Activated CD8-positive, alpha-beta memory T cell treated with anti-CD3 and anti-CD28 coated beads, Interleukin-2, amount 50 U/mL, for 48 hours (primary cell): ENCODE data around the gene FGF18.
"Not testable (repeated sequence)": the region's sequence is repeated elsewhere in the genome, so short reads cannot be mapped to it uniquely, and the experiment has no call there.

Experiments
- DNase-seq: peaks from one replicate; pipeline ENCODE4 v3.0.0-alpha.2; 2020

Gene FGF18, protein sequence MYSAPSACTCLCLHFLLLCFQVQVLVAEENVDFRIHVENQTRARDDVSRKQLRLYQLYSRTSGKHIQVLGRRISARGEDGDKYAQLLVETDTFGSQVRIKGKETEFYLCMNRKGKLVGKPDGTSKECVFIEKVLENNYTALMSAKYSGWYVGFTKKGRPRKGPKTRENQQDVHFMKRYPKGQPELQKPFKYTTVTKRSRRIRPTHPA

DNA sequence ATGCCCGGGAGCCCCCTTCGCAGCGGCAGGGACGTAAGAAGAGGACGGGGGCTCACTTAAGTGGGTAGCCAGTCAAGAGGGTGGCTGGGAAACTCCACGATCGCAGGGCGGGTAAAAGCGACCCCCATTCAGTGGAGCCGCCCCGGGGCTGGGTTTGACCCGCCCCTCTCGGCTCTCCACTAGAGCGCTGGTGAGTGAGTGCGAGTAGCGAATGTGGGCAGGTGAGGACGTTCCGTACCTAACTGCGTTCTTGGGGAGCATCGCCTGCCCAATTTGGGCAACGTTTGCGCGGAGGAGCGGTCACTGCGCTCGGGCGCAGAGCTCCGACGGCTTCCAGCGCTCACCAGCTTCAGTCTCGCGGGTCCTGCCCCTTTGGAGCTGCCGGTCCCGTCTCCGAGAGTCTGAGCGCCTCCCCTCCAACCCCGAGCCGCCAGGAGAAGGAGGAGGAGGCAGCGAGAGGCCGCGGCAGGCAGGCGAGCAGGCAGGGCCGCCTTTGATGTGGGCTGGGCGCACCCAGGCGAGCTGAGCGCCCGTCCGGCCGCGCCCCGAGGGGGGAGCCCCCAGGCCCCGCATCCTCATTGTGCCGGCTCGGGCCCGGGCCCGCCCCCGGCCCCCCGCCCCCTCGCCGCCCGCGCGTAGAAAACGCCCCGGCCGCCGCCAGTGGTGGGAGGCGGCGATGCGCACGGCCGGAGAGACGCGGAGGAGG is at the start of gene FGF18:
Gene FGF18 (plus strand): TSS at position 666 of the 706 bp plus-strand sequence. CDS start 553 bp downstream, outside the sequence.
- peak; percentile 62 for DNase-seq

DNA sequence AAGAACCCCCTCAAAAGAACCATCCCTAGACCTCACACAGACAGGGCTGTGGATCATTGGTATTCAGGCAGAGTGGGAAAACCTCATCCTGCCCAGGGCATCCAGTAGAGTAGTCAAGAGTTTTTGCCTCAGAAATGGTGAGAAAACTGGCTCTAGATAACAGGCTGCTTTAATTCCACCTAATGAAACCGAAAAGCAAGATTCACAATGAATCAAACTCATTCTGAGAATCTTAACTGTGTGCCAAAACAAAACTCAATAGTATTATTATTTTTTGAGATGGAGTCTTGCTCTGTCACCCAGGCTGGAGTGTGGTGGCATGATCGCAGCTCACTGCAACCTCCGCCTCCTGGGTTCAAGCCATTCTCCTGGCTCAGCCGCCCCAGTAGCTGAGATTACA is 49.5 kb upstream of the FGF18 start:
- no peak for DNase-seq

DNA sequence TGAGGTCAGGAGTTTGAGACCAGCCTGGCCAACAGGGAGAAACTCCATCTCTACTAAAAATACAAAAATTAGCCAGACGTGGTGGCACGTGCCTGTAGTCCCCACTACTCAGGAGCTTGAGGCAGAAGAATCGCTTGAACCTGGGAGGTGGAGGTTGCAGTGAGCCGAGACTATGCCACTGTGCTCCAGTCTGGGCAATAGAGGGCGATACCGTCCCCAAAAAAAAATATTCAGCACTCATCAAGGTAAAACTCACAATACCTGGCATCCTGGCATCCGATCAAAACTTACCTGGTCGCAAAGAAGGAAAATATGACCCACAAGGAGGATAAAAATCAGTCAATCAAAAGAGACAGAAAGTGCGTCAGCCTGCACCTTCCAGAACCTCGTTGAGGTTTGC is 48.6 kb upstream of the FGF18 start:
- DNase-seq: not testable (repeated sequence)

DNA sequence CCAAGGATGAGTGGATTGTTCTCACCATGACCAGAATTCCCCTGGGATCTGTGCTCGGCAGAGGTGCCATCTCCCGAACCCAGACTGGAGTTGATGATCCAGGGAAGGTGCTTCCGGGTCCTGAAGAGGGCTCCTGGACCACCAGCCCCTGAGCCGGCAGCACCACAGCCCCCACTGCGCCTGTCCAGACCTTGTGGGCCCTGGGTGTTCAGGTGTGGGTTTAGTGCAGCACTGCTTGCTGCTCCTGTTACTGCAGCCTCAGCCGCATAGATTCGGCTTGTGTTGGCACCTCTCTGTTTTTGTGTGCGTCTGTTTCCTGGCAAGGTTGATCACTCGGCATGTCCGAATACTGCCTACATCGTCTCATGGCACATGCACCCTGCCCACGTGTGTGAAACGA is 48.1 kb upstream of the FGF18 start:
- DNase-seq: peak; percentile 22

DNA sequence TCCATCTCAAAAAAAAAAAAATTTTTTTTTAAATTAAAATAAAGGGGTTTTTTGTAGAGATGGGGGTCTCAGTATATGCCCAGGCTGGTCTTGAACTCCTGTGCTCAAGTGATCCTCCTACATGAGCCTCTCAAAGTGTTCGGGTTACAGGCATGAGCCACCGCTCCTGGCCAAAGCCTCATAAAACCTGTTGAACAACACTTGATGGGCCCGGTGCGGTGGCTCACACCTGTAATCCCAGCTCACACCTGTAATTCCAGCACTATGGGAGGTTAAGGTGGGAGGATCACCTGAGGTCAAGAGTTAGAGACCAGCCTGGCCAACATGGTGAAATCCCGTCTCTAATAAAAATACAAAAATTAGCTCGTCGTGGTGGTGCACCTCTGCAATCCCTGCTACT is 39.5 kb upstream of the FGF18 start:
- no peak for DNase-seq

- DNase-seq: not testable (repeated sequence)
Measured at GRCh38 chr5:171384416-171384815, 35.0 kb upstream of the FGF18 start.

DNA sequence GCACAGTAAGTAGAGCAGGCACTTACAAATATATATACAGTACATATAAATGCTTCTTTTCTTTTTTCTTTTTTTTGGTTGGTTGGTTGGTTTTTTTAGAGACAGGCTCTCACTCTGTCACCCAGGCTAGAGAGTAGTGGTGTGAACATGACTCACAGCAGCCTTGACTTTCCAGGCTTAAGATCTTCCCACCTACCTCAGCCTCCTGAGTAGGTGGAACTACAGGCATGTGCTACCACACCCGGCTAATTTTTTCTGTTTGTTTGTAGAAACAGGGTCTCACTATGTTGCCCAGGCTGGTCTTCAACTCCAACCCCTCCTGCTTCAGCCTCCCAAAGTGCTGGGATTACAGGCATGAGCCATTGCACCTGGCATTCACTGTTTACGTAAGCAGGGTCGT is 34.4 kb upstream of the FGF18 start:
- not testable (repeated sequence) for DNase-seq

DNA sequence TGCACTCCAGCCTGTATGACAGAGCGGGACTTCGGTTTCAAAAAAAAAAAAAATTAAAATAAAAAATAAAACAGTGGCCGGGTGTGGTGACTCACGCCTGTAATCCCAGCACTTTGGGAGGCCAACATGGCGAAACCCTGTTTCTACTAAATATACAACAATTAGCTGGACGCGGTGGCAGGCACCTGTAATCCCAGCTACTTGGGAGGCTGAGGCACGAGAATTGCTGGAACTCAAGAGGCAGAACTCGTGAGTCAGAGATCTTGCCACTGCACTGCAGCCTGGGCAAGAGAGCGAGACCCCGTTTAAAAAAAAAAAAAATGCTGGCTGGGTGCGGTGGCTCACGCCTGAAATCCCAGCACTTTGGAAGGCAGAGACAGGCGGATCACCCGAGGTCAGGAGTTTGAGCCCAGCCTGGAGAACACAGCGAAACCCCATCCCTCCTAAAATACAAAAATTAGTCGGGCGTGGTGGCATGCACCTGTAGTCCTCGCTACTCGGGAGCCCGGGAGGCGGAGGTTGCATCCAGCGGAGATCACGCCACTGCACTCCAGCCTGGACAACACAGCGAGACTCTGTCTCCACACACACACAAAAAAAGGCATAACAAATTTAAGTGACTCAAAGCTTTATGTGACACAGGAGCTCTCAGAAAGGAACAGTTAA is 33.3 kb upstream of the FGF18 start:
- DNase-seq: no peak

DNA sequence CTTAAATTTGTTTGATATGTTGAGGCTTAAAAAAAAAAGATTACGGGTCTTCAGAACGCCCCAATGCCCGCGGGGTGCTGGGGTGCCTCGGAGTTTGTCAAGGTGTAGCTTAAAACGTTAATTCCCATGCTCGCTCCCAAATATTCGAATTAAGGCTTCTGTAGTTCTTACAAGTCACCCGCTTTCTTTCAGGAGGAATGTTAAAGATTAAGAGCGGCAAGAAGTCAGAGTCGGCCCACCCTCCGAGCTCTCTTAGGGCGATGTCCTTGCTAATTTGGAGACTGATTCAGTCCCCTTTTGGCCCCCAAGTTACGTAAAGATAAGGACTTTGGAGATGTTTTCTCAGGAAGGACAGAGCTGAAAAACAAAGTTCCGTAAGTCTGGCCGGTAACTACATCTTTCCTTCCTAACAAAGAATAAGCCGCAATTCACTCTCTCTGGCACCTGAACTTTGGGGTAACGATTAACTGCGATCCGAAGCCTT is 32.5 kb upstream of the FGF18 start:
- DNase-seq: no peak

GRCh38 chr5:171387345-171387969 is 32.0 kb upstream of the FGF18 start, which contains the start of gene NPM1:
Gene NPM1, plus strand, starts transcription at chr5:171387849. Its CDS starts 100 bp downstream, at chr5:171387949.
- peak; percentile 96 for DNase-seq

- peak; percentile 93 for DNase-seq
Measured at GRCh38 chr5:171387970-171388815, 31.3 kb upstream of the FGF18 start.

- DNase-seq: no peak
Measured at GRCh38 chr5:171388816-171389168, 30.7 kb upstream of the FGF18 start.

GRCh38 chr5:171390883-171391677 is 28.4 kb upstream of the FGF18 start:
- DNase-seq: no peak

DNA sequence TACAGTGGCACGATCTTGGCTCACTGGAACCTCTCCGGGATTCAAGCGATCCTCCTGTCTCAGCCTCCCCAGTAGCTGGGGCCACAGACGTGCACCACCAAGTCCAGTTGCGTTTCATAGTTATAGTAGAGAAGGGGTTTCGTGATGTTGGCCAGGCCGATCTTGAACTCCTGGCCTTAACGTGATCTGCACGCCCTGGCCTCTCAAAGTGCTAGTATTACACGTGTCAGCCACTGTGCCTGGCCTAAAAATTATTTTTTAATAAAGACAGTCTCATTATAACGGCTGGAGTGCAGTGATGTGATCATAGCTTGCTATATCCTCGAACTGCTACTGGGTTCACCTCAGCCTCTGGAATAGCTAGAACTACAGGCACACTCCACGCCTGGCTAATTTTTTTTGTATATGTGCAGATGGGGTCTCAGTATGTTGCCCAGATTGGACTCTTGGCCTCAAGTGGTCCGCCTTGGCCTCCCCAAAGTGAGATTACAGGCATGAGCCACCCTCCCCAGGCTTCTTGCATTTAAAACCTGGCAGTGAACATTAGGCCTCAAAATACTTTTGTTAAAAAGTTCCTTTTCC is 27.4 kb upstream of the FGF18 start:
- no peak for DNase-seq

DNA sequence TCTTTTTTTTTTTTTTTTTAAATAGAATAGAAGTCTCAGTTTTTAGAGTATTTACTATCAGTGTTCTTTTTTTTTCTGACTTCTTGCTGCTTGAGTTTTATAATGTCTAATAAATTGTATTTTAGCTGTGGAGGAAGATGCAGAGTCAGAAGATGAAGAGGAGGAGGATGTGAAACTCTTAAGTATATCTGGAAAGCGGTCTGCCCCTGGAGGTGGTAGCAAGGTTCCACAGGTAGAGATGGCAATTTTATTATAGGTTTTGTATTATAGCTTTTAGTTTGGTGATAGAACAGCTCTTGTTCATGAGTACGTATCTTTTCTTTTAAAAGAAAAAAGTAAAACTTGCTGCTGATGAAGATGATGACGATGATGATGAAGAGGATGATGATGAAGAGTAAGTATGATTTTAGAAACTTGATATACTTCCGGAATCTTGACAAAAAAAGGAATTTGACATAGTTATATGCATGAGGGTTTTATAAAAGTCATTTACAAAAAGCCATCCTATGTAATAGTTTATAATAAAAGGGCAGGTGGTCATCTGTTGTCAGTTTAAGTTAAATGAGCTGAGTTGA is 26.8 kb upstream of the FGF18 start:
- DNase-seq: no peak

DNA sequence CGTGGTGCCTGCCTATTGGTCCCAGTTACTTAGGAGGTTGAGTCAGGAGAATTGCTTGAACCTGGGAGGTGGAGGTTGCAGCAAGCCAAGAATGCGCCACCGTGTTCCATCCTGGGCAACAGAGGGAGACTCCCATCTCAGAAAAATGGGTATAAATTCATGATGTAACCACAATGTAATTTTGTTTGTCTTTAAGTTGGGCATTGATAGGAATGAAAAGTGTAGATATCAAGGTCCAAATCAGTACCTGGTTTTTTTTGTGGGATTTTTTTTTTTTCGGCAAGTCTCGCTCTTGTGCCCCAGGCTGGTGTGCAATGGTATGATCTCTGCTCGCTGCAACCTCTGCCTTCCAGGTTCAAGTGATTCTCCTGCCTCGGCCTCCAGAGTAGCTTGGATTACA is 24.4 kb upstream of the FGF18 start:
- DNase-seq: no peak

- not testable (repeated sequence) for DNase-seq
Measured at GRCh38 chr5:171396583-171396982, 22.9 kb upstream of the FGF18 start.

DNA sequence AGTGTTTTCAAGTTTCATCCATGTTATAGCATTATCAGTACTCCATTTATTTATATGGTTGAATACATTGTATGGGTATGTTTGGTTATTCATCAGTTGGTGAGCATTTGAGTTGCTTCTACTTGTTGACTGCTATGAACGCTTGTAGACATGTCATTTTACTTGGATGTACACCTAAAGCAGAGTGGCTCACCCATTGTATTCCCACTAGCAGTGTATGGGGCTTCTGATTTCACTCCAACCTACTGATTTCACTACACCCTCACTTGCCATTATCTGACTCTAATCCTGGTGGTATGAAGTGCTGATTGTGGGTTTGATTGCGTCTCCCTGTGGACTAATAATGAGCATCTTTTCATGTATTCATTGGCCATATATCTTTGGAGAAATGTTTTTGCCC is 22.3 kb upstream of the FGF18 start:
- no peak for DNase-seq

GRCh38 chr5:171397599-171397998 is 21.8 kb upstream of the FGF18 start:
- DNase-seq: no peak

GRCh38 chr5:171398660-171399059 is 20.8 kb upstream of the FGF18 start:
- DNase-seq: not testable (repeated sequence)

DNA sequence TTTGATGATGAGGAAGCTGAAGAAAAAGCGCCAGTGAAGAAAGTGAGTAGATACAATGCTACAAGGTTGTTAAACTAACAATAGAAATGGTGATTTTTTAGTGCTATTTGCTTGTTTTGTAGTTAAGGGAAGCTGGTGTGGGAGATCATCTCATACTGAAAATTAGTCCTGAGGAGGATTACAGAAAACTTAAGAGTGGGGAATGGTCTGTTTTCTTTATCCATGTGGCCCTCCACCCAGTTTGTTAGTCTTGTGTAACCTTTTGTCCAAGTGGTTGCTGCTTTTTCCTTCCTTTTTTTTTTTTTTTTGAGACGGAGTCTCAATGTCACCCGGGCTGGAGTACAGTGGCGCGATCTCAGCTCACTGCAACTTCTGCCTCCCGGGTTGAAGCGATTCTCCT is 19.3 kb upstream of the FGF18 start:
- no peak for DNase-seq
